ENCODE data around the gene RAB11FIP5.

DNA sequence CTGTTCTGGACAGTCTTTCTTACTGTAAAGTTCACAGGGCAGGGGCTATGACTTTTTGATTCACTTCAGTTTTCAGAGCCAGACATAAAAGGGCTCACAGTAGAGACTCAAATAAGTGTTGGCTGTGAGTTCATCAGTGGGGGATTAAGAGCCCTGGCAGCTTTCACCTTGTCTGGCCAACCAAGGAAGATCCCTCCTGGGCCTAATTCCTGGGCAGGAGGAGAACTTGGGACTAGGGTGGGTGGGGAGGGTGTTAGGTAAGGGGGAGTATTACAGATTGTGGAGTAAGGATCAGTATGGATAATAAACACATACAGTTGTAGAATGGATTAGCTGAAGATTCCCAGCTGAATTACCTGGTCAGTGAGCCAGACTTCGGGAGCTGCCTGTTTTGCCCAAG, 40.3 kb downstream of the RAB11FIP5 start:
- no peak for TF ChIP-seq GATA2 (IDR thresholded peaks at IDR 0.05; ENCODE audit: low read depth, low read length)
- no peak for TF ChIP-seq GATA3 (IDR thresholded peaks at IDR 0.05; ENCODE audit: low read depth, low read length)

Measured in SH-SY5Y (cell line).